ENCODE data around the gene TCF4. TPM values are rescaled to one million over a fixed set of nuclear protein-coding genes. Genes with fewer than 3 reads are reported as not detected.

The TCF4 gene
- total RNA-seq, 1 donor from 2014 or later = 175 TPM

GRCh38 chr18:55173291-55173690, 414.7 kb downstream of the TCF4 start:
- H3K4me3 Mint-ChIP-seq (ENCODE audit: unreplicated experiment) = no peak overlapping the region
- no peak for TF ChIP-seq CTCF (IDR thresholded peaks at IDR 0.05; ENCODE audit: unreplicated experiment)
- DNase-seq (ENCODE audit: low spot score) = no peak
- no peak overlapping the region for H3K27ac Mint-ChIP-seq (ENCODE audit: unreplicated experiment)
- no peaks in the 10 kb centered on the region for H3K4me1 Mint-ChIP-seq (ENCODE audit: unreplicated experiment)
- no peaks in the 10 kb centered on the region for H3K27me3 Mint-ChIP-seq (ENCODE audit: unreplicated experiment)
- no peaks in the 10 kb centered on the region for H3K9me3 Mint-ChIP-seq (ENCODE audit: unreplicated experiment)
- no peaks in the 10 kb centered on the region for H3K36me3 Mint-ChIP-seq (ENCODE audit: low read depth, unreplicated experiment)

Small RNA genes lying within 50 kb of the gene (microRNA-seq; reads per million reads assigned to microRNA genes)
- not detected for gene MIR4529 (ENCODE audit: unreplicated experiment)

Data from endothelial cell (in vitro differentiated cells).